Occipital lobe (tissue), 2 donors: ENCODE measurements around the gene ADORA2A. TPM values are rescaled to one million over a fixed set of nuclear protein-coding genes. Genes with fewer than 3 reads are reported as not detected.

Experiments used
- DNase-seq: peaks from one replicate; lab custom pipeline; 2025; lab: John Stamatoyannopoulos, UW
- total RNA-seq: library from RNA; depleted of rRNA; stranded (reverse); fragments of >200 nt; gene quantifications from one replicate; pipeline ENCODE4 v1.2.3, GENCODE V29; 2014

ADORA2A gene
- 8.0 TPM for total RNA-seq

DNA sequence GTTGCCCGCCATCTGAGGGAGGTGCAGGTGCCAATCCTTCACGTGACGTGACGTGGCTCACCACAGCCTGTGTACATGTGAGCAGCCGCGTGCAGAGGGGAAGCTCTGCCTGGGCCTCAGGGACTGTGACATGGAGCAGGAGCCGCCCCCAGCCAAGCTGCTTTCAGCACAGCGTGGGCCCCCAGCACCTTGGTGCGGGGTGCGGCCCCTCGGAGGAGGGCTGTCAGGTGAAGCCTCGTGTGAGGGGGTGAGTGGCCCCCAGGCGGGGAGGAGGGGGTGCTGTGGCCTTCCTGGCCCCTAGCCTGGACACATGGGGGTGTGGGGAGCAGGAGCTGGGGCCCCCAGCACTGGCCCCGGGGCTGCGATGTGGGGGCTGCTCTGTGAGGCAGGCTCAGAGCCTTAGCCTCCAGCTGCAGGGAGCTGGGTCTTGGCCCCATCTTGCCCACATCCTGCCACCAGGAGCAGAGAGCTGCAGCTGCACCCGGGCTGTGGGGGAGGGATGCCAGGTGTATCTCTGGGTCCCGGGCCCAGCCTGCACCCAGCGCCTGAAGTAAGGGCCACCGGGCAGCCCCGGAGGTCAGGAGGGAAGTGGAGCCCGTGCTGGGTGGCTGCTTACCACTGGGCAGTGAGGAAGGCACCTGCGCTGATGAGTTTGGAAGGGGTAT, at the start of gene ADORA2A:
ADORA2A (plus strand) TSS at position 100 of the 665 bp plus-strand sequence. CDS start 5,806 bp downstream, outside the sequence.
- DNase-seq: no peak

DNA sequence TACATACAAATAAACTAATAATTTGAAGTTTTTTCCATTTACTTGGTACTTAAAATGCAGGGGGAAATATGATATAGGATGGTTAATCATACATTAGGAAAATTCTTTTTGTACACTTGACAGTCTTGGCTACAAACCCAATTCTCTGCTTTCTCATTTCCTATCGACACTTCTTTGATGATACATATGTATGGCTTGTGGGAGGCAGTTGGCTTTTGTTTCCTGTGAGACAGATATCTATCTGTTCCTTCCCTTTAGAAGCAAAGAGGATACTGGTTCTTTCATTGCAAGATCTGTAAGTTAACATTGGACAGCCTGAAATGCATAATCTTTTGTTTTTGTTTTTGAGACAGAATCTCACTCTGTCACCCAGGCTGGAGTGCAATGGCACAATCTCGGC, 47.9 kb upstream of the ADORA2A start:
- DNase-seq: no peak

DNA sequence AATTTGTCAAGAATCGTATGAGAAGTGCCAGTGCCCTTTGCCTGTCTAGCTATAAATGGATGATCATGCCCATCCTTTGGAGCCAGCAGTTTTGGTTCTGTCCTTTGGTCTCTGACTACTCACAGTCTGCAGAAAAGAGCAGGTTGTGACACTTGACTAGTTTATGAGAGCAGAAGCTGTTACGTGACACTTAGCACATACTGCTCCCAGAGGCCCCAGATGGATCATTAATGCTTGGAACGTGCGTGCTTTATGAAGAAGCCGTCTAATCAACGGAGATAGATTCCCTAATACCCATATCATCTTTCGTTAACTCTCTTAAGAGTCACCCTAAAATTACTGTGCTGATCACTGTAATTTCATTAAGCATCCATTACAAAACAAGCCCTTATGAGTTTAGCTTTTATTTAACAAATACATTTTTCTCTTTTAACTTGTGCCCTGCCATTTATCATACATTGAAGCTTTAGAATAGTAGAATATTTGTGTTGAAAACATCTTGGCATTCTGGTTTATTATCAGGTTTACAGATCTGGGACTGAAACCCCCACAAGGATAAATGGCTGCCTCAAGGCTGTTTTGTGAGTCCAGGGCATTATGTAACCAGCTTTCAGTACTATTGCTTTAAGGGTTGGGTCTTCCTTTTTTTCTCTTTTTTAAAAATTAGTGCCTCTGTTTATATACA, 47.0 kb upstream of the ADORA2A start:
- DNase-seq: no peak

DNA sequence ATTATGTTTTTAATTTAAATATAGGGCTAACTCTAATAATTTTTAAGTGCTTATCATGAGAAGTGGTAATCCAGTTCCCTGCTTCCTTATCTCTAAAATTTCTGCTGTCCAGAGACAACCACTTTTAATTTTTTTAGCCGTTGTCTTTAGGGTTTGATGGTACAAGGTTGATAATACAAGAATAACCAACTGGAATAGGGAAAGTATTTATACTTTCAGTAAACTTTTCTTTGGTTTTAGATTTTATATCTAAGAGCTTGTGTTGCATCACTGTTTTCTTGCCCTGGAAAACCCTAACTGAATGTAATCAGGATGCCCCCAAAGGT, 46.5 kb upstream of the ADORA2A start:
- DNase-seq: no peak

DNA sequence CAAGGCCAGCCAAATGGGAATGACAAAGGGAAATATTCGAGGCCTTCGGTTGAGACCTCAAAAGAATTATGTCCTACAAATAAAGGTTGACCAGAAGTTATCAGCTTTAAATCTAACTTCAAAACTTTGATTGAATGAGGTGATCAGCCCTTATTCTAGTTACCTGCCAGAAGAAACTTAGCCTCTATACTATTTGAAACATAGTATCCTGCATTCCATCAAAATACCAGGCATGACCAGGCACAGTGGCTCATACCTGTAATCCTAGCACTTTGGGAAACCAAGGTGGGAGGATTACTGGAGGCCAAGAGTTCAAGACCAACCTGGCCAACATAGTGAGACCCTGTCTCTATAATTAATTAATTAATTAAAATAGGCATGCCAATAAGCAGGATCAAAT, 44.3 kb upstream of the ADORA2A start:
- no peak for DNase-seq

DNA sequence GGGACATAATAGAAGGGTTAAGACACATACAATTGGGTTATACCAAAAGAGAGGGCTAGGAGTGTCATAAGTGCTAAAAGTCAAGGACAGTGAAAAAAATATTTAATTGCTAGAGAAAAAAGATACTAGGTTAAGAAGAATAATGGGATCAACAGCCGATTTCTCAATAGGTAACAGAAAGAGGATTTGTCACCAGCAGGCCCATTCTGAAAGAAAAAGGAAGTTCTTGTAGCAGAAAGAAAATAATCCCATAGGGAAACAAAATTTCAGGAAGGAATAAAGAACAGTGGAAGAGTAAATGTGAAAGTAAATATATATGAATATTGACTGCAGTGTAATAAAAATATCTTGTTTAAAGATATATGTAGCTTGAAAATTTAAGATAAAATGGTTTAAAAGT, 43.3 kb upstream of the ADORA2A start:
- no peak for DNase-seq

DNA sequence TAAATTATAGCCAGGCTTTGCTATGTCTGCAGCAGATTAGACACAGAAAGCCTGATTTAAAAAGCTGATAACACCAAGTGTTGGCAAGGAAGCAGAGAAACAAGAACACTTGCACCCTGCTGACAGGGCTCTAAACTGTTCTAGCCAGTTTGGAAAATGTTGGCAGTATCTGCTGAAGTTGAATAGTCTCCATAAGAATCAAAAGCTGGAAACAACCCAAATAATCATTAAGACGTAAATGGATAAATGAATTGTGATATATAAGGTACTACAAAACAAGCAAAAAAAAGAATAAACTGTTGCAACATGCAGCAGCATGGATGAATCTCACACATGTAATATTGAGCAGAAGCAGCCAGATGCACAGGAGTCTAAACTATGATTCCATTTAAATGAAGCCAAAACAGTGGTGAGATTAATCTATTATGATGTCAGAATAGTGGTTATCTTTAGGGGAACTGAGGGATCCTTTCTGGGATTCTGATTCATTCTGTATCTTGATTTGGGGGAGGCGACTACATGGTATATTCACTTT, 40.4 kb upstream of the ADORA2A start:
- DNase-seq: no peak

DNA sequence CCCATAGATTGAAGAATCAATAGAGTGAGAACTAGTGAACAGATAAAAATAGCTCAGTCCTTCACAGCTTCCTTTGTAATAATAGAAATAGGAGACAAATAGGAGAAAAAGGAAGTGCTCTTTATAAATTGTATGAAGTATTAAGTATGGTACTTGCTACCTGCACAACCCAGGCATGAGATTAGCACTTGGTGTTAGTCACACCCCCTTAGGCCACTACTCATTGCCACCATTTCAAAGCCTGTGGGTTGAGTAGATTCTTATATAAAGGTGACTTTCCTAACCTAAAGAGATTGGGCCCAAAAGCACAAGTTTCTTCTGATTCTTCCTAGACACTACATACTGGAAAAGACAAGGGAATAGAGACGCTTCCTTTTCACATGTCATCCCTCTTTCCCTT, 37.7 kb upstream of the ADORA2A start:
- DNase-seq: no peak

DNA sequence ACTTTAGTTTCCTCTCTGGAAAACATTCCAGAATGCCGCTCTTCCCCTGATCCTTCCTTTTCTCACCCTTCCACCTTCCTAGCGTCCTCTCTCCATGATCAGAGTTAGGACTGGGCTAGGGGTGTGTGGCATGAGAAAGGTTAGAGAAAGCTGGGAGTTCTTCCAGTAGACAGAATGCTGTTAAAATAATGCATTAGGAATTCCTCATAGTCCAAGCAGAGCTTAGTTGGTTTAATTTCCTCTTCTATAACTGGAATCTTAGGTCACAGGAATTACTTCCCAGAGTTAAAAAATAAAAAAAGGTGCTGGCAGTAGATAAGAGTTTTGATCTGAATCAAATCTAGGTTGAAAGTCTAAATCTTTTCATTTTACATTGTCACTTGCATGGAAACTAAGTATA, 37.2 kb upstream of the ADORA2A start:
- no peak for DNase-seq

DNA sequence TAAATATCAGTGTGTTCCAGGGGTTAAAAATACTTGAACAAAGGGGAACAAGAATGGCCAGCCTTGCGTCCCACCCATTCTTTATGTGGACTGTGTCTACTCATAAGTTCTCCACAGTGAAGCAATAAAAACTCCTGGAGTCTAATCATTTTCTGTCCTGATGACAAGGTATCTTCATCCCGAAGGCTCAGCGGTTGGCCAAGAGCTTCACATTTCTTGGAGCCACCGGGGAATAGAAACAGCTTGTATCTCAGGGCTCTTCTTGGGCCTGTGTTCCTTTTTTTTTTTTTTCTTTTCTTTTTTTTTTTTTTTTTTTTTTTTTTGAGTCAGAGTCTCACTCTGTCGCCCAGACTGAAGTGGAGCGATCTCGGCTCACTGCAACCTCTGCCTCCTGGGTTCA, 36.8 kb upstream of the ADORA2A start:
- no peak for DNase-seq

DNA sequence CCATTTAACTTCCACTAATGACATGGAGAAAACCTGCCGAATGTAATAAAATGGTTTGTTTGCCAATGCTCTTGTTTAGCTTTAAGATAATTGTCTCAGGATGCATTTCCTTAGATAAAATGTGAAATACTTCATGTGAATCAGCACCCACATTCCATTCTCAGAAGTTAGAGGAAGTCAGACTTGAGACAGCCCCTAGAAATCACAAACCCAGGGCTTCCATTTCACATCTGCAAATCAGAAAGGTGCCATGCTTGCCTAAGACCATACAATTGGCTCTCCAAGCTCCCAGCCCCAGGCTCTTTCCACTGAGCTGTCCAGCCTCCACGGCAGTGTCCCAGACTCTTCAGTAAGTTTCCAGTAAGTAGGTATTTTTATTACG, 35.6 kb upstream of the ADORA2A start:
- DNase-seq: no peak

DNA sequence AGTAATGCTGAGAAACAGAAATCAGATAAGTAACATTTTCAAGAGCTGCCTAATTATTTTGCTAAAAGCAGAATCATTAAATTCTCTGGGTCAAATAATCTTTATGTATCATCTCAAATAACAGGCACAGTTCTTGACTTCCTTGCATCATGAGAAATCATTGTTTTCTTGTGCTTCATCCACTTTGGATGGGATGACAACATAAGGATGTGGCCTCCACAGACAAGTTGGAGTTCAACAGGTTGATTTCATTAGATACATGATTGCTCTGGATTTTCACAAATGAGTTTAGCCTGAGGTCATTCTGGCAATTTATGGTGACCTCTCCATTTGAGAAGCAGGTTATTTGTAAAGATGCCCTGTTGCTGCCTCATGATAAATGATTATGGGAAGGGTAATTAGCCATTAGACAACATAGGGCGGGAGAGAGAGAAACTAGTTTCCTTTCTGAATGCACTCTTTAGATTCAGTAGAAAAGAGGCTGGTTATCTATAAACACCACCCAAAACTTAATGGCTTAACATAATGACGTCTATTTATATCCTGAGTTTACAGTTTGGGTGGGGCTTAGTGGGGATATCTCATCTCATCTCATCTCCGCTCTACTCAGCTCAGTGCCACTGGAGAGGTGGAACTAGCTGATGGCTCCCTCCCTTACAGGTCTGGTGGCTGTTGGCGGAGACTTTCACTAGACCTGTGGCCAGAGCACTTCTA, 35.0 kb upstream of the ADORA2A start:
- no peak for DNase-seq

DNA sequence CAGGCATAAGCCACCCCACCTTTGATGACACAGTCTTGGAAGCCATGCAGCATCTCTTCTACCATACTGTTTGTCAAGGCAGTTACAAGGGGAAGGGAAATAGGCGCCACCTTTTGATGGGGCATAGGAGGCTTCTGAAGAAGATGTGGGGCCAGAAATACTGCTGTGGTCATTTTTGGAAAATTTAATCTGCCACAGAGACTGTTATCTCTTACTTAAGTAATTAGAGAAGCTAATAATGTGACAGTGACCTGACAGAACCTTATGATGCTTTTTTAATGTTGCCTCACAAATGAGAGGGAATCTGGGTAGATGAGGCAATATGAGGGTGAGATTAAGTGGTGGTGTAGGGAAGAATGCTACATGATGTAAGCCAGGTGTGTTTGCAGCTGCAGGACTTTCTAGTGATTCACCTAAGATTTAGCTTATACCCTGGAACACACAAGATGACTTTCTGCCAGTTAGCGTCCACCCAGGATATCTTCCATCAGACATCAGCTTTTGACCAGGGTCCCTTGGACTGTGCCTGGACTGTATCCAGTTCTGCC, 34.3 kb upstream of the ADORA2A start:
- DNase-seq: no peak

DNA sequence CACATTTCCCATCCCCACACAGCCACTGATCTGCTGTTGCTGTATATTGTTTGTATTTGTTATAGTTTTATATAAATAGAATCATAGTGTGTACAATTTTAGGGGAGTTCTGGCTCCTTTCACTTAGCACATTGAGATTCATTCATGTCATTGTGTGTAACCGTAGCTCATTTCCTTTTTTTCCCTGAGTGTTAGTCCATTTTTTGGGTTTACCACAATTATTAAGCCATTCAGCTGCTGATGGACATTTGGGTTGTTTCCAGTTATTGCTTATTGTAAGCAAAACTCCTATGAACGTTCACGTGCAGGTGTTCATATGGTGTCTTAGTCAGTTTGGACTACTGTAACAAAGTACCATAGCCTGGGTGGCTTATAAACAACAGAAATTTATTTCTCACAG, 33.6 kb upstream of the ADORA2A start:
- no peak for DNase-seq

DNA sequence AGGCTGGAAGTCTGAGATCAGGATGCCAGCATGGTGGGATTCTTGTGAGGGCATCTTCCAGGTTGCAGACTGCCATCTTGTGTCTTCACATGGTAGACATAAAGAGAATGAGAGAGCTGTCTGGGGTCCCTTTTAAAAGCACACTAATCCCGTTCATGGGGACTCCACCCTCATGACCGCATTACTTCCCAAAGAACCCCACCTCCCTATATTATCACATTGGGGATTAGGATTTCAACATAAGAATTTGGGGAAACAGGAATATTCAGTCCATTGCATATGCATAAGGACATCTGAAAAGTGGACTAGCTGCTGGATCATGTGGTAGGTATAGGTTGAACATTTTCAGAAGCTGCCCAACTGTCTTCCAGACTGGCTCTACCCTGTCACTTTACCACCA, 33.1 kb upstream of the ADORA2A start:
- no peak for DNase-seq

DNA sequence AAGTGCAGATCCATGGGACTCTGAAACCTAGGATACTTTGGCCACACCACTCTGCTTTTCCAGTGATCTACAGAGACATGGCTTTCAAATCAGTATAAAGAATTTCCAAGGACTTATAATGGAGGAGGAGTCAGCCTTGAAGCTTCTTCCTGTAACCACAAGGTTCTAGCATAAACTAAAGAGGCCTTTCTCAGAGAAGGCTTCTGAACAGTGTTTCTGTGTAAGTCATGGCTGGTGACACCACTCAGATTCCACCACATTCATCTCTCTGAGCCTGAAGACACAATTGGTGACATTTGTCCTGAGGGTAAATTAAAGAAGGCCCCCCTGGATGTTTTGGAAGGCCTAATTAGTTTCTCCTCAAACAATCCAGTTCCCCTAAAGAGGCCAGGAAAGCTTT, 29.0 kb upstream of the ADORA2A start:
- no peak for DNase-seq

DNA sequence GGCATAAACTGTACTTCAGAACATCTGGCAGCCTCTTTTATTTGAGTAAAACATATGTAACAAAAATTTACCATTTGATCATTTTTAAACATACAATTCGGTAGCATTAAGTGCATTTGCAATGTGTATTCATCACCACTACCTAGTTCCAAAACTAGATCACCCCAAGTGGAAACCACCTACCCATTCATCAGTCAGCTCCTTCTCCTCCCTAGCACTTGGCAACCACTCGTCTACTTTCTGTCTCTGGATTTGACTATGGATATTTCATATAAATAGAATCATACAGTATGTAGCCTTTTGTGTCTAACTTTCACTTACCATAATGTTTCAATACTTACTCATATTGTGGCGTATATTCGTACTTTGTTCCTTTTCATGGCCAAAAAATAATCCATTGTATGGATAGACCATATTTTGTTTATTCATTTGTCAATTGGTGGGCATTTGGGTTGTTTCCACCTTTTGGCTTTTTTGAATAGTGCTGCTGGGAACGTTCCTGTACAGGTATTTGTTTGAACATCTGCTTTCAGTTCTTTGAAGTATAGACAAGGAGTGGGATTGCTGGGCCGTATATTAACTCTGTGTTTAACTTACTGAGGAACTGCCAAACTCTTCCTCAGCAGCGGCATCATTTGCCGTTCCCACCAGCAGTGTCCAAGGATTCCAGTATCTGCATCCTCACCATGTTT, 27.2 kb upstream of the ADORA2A start:
- DNase-seq: no peak

DNA sequence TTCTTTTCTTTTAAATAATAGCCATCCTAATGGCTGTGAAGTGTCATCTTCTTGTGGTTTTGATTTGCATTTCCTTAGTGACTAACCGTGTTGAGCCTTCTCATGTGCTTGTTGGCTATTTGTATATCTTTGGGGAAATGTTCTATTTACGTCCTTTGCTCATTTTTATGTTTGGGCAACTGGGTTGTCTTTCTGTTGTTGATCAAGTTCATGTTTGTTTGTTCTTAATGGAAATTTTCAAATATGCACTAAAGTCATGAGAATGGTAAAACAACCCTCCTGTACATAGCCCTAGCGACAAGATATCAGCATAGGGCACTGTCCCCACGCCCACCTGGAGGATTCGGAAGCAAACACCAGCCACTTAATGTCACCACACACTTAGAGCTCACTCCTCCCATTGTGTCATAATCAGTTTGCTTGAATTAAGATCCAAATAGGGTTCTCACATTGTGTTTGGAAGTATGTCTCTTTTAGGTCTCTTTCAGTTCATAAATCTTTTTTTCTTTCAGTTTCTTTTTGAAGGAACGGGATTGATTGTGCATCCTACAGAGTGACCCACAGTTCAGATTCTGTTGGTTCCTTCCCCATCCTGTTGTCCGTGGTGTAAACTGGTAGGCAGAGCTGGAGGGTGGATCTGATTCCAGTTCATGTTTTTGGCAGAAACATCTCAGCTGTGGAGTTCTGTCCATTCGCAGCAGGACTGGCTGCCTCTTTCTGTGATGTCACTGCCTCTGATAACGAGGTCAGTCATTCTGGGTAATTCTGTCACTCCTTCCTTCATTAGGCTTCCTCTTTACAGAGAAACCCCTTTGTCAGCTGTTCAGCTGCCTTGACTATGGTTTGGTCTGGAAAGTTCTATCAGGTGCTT, 26.4 kb upstream of the ADORA2A start:
- no peak for DNase-seq

DNA sequence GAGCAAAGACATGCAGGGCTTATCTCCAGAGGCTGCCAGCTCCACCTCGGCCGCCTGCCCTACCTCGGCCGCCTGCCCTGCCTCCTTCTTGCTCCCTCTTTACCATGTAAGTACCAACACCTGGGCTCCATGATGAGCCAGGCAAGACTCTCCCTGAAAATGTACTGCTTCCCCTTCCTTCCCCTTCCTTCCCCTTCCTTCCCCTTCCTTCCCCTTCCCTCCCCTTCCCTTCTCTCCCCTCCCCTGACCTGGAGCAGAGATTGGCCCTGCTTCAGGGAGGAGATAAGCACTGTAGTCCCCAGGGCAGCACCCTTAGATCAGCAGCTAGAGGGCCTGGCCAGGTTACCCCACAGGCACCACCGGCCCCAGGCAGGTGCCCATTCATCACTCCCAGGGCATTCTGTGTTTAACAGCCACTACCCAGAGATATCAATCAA, 25.4 kb upstream of the ADORA2A start:
- DNase-seq: no peak

DNA sequence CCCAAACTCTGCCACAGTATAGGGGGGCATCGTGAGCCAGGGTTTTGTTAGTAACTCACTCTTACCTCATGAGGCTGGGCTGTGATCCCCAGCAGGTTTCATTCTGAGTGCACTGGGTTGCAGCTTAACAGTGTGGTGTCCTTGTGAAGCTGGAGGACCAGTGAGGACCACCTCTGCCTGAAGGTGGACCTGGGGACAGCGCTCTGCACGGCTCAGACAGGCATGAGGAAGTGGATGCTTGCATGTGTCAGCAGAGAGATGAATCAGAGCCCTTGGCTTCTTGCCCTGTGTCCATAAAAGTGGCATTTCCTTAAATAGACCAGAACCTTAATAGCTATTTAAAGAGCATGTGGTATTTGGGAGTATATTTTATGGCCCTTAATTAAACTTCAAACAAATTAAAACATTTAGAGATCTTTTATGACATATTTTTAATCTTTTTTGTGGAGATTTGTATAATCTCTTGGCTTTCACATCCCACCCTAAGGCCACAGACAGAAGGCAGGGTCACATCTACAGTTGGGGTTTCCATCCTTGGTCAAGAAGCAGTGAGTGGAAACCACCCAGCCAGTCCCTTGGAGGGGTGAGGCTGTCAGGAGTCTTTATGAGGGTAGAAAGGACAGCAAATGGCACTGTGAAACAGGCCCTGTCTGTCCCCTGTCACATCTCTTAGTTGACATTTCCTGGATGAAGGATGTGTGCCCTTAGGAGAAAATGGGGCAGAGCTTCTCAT, 24.8 kb upstream of the ADORA2A start:
- DNase-seq: peak; percentile 23
